A172 (cell line): Measurements from ENCODE around the gene CABP4. TPM values are rescaled to one million over a fixed set of nuclear protein-coding genes. Genes with fewer than 3 reads are reported as not detected.
"Not testable (repeated sequence)": the region's sequence is repeated elsewhere in the genome, so short reads cannot be mapped to it uniquely, and the experiment has no call there.

ENCODE experiments used
- DNase-seq: peaks from one replicate; pipeline ENCODE4 v3.0.0-alpha.2; 2015; ENCODE audit warnings: low spot score
- total RNA-seq: library from RNA; depleted of rRNA; stranded (reverse); fragments of >200 nt; shearing (Covaris generic); gene quantifications from 2 replicates; pipeline ENCODE4 v1.2.3, GENCODE V29; 2014

Gene CABP4
- total RNA-seq, 1 experiment from 2014 or later: not detected

- no peak for DNase-seq
Observed at GRCh38 chr11:67419325-67420049, 35.7 kb upstream of the CABP4 start.

- no peak for DNase-seq
Observed at GRCh38 chr11:67420147-67420645, 35.0 kb upstream of the CABP4 start.

GRCh38 chr11:67420646-67421429 is 34.3 kb upstream of the CABP4 start:
- peak; percentile 67 for DNase-seq

- DNase-seq: no peak
Observed at GRCh38 chr11:67421430-67422031, 33.6 kb upstream of the CABP4 start.

GRCh38 chr11:67422891-67423290 is 32.3 kb upstream of the CABP4 start:
- DNase-seq: no peak

- no peak for DNase-seq
Observed at GRCh38 chr11:67423466-67423865, 31.7 kb upstream of the CABP4 start.

- no peak for DNase-seq
Observed at GRCh38 chr11:67423891-67424613, 31.1 kb upstream of the CABP4 start.

GRCh38 chr11:67427364-67427859 is 27.7 kb upstream of the CABP4 start:
- not testable (repeated sequence) for DNase-seq

GRCh38 chr11:67428052-67429001 is 26.8 kb upstream of the CABP4 start, which contains the start of gene RPS6KB2:
Gene RPS6KB2, plus strand, starts transcription at chr11:67428494. Its CDS starts 52 bp downstream, at chr11:67428546.
- DNase-seq: peak; percentile 91

GRCh38 chr11:67429038-67429668 is 26.0 kb upstream of the CABP4 start:
- DNase-seq: no peak

GRCh38 chr11:67429722-67430121 is 25.4 kb upstream of the CABP4 start:
- DNase-seq: no peak

GRCh38 chr11:67431346-67432249 is 23.6 kb upstream of the CABP4 start:
- DNase-seq: no peak

GRCh38 chr11:67432655-67433349 is 22.4 kb upstream of the CABP4 start:
- no peak for DNase-seq

- no peak for DNase-seq
Observed at GRCh38 chr11:67433536-67434394, 21.4 kb upstream of the CABP4 start.

GRCh38 chr11:67434395-67434881 is 20.7 kb upstream of the CABP4 start:
- no peak for DNase-seq

- peak; percentile 30 for DNase-seq
Observed at GRCh38 chr11:67435031-67435726, 20.0 kb upstream of the CABP4 start.
